Kidney (tissue), 14 donors: Measurements from ENCODE around the gene INPP5A. TPM values are rescaled to one million over a fixed set of nuclear protein-coding genes. Genes with fewer than 3 reads are reported as not detected.

Source experiments
- DNase-seq, 5 donors: peaks; one replicate each; pipeline ENCODE4 v3.0.0-alpha.2; 2013 to 2020
- FAIRE-seq: peaks from 2 replicates; lab custom pipeline; 2012; peaks lifted over from hg19 to GRCh38; lab: Jason Lieb, UNC
- H3K27ac ChIP-seq, 2 donors: one replicate each; pipeline ENCODE4 v1.7.0; 2013; ENCODE audit warnings: low read depth in 2 of 2, low read length in 2 of 2, inconsistent platforms in 1 of 2
- H3K27me3 ChIP-seq: one replicate; pipeline ENCODE4 v1.7.1; 2013; ENCODE audit warnings: low read length, inconsistent platforms; ENCODE audit not compliant: control insufficient read depth, insufficient read depth
- H3K36me3 ChIP-seq, 3 donors: one replicate each; pipeline versions ENCODE4 v1.7.0 to v1.7.1; 2013; ENCODE audit warnings: low read length in 3 of 3, control low read depth in 1 of 3, inconsistent platforms in 1 of 3; ENCODE audit not compliant: insufficient read depth in 3 of 3, control insufficient read depth in 2 of 3
- H3K4me1 ChIP-seq, 3 donors: one replicate each; pipeline versions ENCODE4 v1.7.0 to v1.7.1; 2013; ENCODE audit warnings: low read length in 3 of 3, inconsistent platforms in 1 of 3, low read depth in 1 of 3; ENCODE audit not compliant: control insufficient read depth in 2 of 3, insufficient read depth in 2 of 3
- H3K4me3 ChIP-seq, 3 donors: one replicate each; pipeline versions ENCODE4 v1.7.0 to v1.8.1; 2013; ENCODE audit warnings: low read length in 3 of 3, control low read depth in 1 of 3, inconsistent platforms in 1 of 3
- H3K9ac ChIP-seq, 3 donors: one replicate each; pipeline versions ENCODE4 v1.7.0 to v1.7.1; 2013; ENCODE audit warnings: low read length in 3 of 3, control low read depth in 1 of 3, inconsistent platforms in 1 of 3
- H3K9me3 ChIP-seq, 3 donors: one replicate each; pipeline versions ENCODE4 v1.7.0 to v1.7.1; 2013; ENCODE audit warnings: low read length in 3 of 3, control low read depth in 1 of 3, inconsistent platforms in 1 of 3; ENCODE audit not compliant: control insufficient read depth in 2 of 3, insufficient read depth in 1 of 3
- intact Hi-C: fragments of 100-400 bp; cut with DNase I; formaldehyde crosslinking; loops from one replicate; pipeline ENCODE4 v1.11.1; 2022
- polyA plus RNA-seq: library from polyadenylated mRNA; stranded (reverse); fragments of 350-450 nt; fragmentation: Illumina TruSeq; extraction: RNeasy Lipid Tissue Mini Kit (QIAGEN cat#74804); gene quantifications from one replicate; pipeline ENCODE4 v1.2.3, GENCODE V29; 2014; ENCODE audit warnings: low read depth, low replicate concordance; ENCODE audit not compliant: insufficient read depth
- total RNA-seq: library from RNA; stranded (reverse); fragmentation: NEBNext Ultra II Directional; extraction: Animal tissue kit (Norgen Biotek cat#: 25700); gene quantifications from one replicate; pipeline ENCODE4 v1.2.1, GENCODE V29; 2021
- TF ChIP-seq, protein P1 (sequence below): IDR thresholded peaks from 3 replicates; pipeline ENCODE4 v1.5.1; 2012; ENCODE audit warnings: mild to moderate bottlenecking, moderate library complexity, borderline replicate concordance; ENCODE audit not compliant: insufficient read depth; ENCODE audit errors: extremely low read depth
- donor health status: control.
- donor health status: control.
- donor health status: control.
- donor health status: control.
- donor health status: control.
- donor health status: DM: yes; HTN: yes; CAD: no.
- donor health status: Normal renal cell carcinoma (clear cell type).

Gene INPP5A
- total and polyA plus RNA-seq, 2 donors from 2014 or later, result 20.8 to 40.3 TPM

- peaks cover 0 to 4% (median 0%) of the 10 kb centered on the region in 3 donors for H3K4me1 ChIP-seq
- H3K27me3 ChIP-seq, result no peaks in the 10 kb centered on the region
- H3K9me3 ChIP-seq, result peaks cover 0 to 1% (median 0%) of the 10 kb centered on the region in 3 donors
- peaks cover 0 to 8% (median 0%) of the 10 kb centered on the region in 3 donors for H3K36me3 ChIP-seq
- TF ChIP-seq, protein P1, sequence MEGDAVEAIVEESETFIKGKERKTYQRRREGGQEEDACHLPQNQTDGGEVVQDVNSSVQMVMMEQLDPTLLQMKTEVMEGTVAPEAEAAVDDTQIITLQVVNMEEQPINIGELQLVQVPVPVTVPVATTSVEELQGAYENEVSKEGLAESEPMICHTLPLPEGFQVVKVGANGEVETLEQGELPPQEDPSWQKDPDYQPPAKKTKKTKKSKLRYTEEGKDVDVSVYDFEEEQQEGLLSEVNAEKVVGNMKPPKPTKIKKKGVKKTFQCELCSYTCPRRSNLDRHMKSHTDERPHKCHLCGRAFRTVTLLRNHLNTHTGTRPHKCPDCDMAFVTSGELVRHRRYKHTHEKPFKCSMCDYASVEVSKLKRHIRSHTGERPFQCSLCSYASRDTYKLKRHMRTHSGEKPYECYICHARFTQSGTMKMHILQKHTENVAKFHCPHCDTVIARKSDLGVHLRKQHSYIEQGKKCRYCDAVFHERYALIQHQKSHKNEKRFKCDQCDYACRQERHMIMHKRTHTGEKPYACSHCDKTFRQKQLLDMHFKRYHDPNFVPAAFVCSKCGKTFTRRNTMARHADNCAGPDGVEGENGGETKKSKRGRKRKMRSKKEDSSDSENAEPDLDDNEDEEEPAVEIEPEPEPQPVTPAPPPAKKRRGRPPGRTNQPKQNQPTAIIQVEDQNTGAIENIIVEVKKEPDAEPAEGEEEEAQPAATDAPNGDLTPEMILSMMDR, result no peak
- DNase-seq (peak in 3 of 5 donors; percentile 9 to 55 (median 31)), FAIRE-seq (no peak)
- no peak overlapping the region for H3K4me3 ChIP-seq
- H3K9ac ChIP-seq, result no peak overlapping the region
- intact Hi-C loops, result no loop called here
- H3K27ac ChIP-seq, result no peak overlapping the region
These were observed 149.8 kb downstream of the INPP5A start for GRCh38 chr10:132687181-132687892.

- no peak overlapping the region for H3K27ac ChIP-seq
- H3K36me3 ChIP-seq, result peaks cover 0 to 8% (median 0%) of the 10 kb centered on the region in 3 donors
- peaks cover 0 to 1% (median 0%) of the 10 kb centered on the region in 3 donors for H3K9me3 ChIP-seq
- FAIRE-seq (no peak), DNase-seq (peak in 2 of 5 donors; percentile 13 to 39)
- TF ChIP-seq, protein P1, result no peak
- no peak overlapping the region for H3K4me3 ChIP-seq
- intact Hi-C loops, result no loop called here
- peaks cover 0 to 4% (median 0%) of the 10 kb centered on the region in 3 donors for H3K4me1 ChIP-seq
- no peak overlapping the region for H3K9ac ChIP-seq
- H3K27me3 ChIP-seq, result no peaks in the 10 kb centered on the region
These were observed 150.4 kb downstream of the INPP5A start for GRCh38 chr10:132687893-132688579.

DNA sequence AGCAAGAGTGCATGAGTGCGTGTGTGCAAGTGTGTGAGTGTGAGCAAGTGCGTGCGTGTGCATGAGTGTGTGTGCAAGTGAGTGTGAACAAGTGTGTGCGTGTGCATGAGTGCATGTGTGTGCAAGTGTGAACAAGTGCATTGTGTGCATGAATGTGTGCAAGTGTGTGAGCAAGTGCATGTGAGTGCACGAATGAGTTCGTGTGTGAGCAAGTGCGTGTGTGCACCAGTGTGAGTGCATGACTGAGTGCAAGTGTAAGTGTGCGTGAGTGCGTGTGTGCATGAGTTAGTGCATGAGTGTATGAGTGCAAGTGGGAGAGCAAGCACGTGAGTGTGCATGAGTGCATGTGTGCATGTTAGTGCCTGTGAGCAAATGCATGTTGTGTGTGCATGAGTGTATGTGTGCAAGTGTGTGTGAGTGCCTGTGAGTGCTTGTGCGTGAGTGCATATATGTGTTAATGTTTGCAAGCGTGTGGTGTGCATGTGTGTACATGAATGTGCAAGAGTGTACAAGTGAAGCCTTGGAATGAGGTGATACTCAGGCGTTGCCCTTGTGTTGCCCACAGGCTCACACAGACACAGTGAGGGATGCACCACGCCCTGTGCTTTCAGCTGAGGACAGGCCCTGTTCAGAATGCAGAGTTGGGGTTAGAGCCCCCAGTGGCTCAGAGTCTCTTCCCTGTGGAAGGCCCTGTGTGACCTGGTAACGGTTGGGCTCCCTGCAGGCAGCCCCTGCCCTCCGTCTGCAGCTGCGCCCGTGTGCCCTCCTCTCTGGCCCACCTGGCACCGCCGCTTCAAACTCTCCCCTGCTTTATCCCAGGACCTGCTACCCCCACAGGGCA is 151.2 kb downstream of the INPP5A start:
- no peak for FAIRE-seq
- Histone ChIP-seq H3K36me3 (peaks cover 0 to 8% (median 0%) of the 10 kb centered on the region in 3 donors), H3K27me3 (no peaks in the 10 kb centered on the region), H3K27ac (no peak overlapping the region), H3K4me1 (peaks cover 0 to 4% (median 0%) of the 10 kb centered on the region in 3 donors), H3K9ac (no peak overlapping the region), H3K9me3 (peaks cover 0 to 1% (median 0%) of the 10 kb centered on the region in 3 donors), H3K4me3 (no peak overlapping the region)
- peak in 2 of 5 donors; percentile 14 to 21 for DNase-seq
- TF ChIP-seq, protein P1, result no peak
- intact Hi-C loops, result no loop called here
